Activated naive CD8-positive, alpha-beta T cell treated with anti-CD3 and anti-CD28 coated beads, Interleukin-2, amount 50 U/mL, for 24 hours (primary cell): Measurements from ENCODE around the gene CEBPA.
A peak's percentile ranks its signal among the peaks of the same experiment; 100 is the strongest.

Experiments
- ATAC-seq: fragments of 150-1000 bp; cut with Tn5 transposase; one replicate; pipeline ENCODE4 v1.10.0; 2021
- DNase-seq: peaks from one replicate; pipeline ENCODE4 v3.0.0; 2021
- H3K27ac Mint-ChIP-seq: one replicate; pipeline ENCODE4 v1.8.0; 2021; ENCODE audit warnings: mild to moderate bottlenecking, mixed read lengths
- H3K27me3 Mint-ChIP-seq: one replicate; pipeline ENCODE4 v1.8.0; 2021; ENCODE audit warnings: mixed read lengths
- H3K36me3 Mint-ChIP-seq: one replicate; pipeline ENCODE4 v1.8.0; 2021; ENCODE audit warnings: low read depth, mixed read lengths
- H3K4me1 Mint-ChIP-seq: one replicate; pipeline ENCODE4 v1.8.0; 2021; ENCODE audit warnings: mixed read lengths
- H3K4me3 Mint-ChIP-seq: one replicate; pipeline ENCODE4 v1.8.0; 2021; ENCODE audit warnings: mild to moderate bottlenecking, moderate library complexity, mixed read lengths
- H3K9me3 Mint-ChIP-seq: one replicate; pipeline ENCODE4 v1.8.0; 2021; ENCODE audit warnings: mixed read lengths

The CEBPA gene

DNA sequence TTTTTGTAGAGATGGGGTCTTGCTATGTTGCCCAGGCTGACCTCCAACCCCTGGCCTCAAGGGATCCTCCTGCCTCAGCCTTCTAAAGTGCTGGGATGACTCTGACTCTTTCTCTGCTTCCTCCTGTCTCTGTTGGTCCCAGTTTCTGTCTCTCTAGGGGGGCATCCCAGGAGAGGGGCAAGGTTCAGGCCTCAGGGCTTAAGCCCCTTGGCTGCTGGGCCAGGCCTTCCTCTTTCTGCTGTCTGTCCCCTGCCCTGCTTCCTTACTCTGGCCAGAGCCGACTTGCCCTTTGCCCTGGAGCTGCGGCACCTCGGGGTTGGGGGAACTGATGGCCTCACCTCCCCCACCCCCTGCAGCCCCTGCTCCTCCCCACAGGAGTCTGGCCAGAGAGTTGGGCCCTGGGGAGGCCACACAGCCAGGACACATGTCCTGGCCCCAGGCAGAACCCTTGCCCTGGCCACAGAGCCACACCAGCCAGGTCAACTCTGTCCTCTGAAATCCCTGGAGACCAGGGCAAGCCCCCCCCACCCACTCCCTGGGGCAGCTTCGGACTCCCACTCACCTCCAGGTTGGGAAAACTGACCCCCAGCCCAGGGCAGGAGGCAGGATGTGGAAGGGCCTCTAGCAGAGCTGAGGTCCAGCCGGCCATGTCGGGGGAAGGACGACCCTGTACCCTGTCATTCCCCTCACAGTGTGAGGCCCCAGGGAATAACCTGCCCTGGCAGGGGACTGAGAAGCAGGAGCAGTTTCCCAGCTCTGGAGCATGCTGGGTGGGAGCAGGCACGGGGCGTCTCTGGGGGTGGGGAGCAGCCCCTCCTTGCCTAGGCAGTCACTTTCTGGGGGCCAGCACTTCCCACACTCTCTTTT is 23.7 kb downstream of the CEBPA start:
- no peak overlapping the region for H3K27ac Mint-ChIP-seq
- H3K27me3 Mint-ChIP-seq = peaks cover 3% of the 10 kb centered on the region
- no peak overlapping the region for H3K4me3 Mint-ChIP-seq
- peaks cover 17% of the 10 kb centered on the region for H3K4me1 Mint-ChIP-seq
- ATAC-seq = no peak
- no peak for DNase-seq
- no peaks in the 10 kb centered on the region for H3K36me3 Mint-ChIP-seq
- H3K9me3 Mint-ChIP-seq = no peaks in the 10 kb centered on the region

DNA sequence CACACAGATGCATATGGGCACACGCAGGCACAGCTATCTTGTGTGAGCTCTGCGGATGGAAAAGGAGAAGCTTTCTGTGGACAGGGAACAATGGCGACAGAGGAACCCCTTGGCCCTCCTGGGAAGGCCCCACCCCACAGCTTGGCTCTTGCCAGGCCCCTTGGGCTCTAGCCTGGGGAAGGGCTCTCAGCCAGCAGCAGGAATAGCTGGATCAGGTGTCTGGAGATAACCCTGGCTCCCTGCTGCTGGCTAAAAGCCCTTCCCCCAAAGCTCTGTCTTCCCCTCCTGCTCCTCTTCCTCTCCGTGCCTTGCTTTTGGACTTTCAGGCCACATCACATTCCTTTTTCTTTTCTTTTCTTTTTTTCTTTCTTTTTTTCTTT is 24.3 kb downstream of the CEBPA start:
- peaks cover 3% of the 10 kb centered on the region for H3K27me3 Mint-ChIP-seq
- peaks cover 17% of the 10 kb centered on the region for H3K4me1 Mint-ChIP-seq
- ATAC-seq (no peak), DNase-seq (no peak)
- H3K27ac Mint-ChIP-seq = no peak overlapping the region
- H3K9me3 Mint-ChIP-seq = no peaks in the 10 kb centered on the region
- H3K36me3 Mint-ChIP-seq = no peaks in the 10 kb centered on the region
- no peak overlapping the region for H3K4me3 Mint-ChIP-seq

DNA sequence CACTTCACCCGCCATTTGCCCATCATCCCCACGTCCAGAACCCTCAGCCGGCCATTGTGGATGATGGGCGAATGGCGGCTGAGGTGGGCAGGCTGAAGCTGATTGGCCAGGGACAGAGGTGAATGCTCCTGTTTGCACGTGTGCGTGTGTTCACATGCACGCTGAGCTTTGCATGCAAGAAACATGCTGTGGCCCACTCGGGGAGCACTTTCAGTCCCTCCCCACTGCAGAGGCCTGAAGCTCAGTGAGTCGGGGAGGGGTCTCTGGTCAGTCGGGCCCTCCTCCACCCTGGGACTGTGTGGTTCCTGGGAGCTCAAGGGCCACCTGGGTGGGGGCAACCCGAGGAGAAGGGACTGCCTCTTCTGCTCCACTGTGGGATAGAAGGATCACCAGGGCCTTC is 24.9 kb downstream of the CEBPA start:
- peaks cover 3% of the 10 kb centered on the region for H3K27me3 Mint-ChIP-seq
- H3K9me3 Mint-ChIP-seq = no peaks in the 10 kb centered on the region
- DNase-seq = no peak
- ATAC-seq = no peak
- H3K36me3 Mint-ChIP-seq = no peaks in the 10 kb centered on the region
- peaks cover 17% of the 10 kb centered on the region for H3K4me1 Mint-ChIP-seq
- no peak overlapping the region for H3K4me3 Mint-ChIP-seq
- H3K27ac Mint-ChIP-seq = no peak overlapping the region

DNA sequence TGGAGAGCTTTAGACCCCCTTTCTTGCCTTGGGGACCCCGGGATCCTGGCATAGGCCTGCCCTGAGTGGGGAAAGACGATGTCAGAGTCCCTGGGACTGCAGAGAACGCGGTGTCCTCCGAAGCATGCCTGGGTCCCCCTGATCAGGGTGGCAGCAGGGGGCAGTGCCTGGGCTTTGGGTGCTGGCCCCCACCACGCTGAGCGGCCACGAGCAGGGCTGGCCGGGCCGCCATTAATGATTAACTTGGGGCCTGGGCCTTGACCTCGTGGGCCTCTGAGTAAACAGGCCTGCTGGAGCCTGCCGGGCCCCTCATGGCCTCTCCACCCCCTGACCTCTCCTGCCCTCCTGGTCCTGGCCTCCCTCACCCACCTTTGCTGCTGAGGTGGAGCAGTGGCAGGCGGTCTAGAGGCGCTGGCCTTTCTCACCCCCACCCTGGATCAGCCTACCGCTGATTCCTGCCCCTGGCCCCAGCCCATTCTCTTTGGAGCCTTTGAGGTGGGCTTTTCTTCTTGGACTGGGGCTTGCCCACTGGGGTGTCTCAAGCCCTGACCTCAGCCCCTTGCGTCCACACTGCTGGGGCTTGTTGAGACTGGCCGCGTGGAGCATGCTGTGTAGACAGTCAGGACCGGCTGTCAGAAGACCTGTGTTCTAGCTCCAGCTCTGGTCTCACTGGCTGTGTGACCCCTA is 26.3 kb downstream of the CEBPA start:
- DNase-seq = no peak
- Mint-ChIP-seq H3K36me3 (no peaks in the 10 kb centered on the region), H3K27ac (no peak overlapping the region), H3K27me3 (peaks cover 5% of the 10 kb centered on the region), H3K4me3 (no peak overlapping the region), H3K4me1 (peaks cover 16% of the 10 kb centered on the region), H3K9me3 (no peaks in the 10 kb centered on the region)
- no peak for ATAC-seq

DNA sequence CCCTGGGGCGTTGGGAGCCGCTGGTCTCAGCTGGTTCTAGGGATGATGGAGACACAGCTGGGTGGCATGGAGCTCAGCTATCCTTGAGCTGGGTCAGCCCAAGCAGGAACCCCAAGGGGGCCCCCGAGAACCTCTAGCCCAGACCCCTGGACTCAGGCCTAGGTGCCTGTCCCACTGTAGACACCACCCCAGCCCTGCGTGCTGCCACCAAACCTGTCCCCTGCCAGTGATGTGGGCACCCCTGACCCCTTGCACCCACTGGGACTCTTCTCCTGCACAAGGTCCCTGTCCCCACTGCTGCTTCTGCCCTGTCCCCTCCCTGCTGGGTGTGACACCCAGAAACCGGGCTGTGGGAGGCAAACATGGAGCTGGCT is 26.8 kb downstream of the CEBPA start:
- Mint-ChIP-seq H3K27ac (no peak overlapping the region), H3K36me3 (no peaks in the 10 kb centered on the region), H3K4me1 (peaks cover 11% of the 10 kb centered on the region), H3K9me3 (no peaks in the 10 kb centered on the region), H3K4me3 (no peak overlapping the region), H3K27me3 (peaks cover 5% of the 10 kb centered on the region)
- no peak for DNase-seq
- no peak for ATAC-seq

- ATAC-seq (no peak), DNase-seq (no peak)
- Mint-ChIP-seq H3K27me3 (peaks cover 2% of the 10 kb centered on the region), H3K4me1 (peaks cover 4% of the 10 kb centered on the region), H3K27ac (no peak overlapping the region), H3K9me3 (no peaks in the 10 kb centered on the region), H3K4me3 (no peak overlapping the region), H3K36me3 (no peaks in the 10 kb centered on the region)
Observed at GRCh38 chr19:33274663-33275558, 27.4 kb downstream of the CEBPA start.

DNA sequence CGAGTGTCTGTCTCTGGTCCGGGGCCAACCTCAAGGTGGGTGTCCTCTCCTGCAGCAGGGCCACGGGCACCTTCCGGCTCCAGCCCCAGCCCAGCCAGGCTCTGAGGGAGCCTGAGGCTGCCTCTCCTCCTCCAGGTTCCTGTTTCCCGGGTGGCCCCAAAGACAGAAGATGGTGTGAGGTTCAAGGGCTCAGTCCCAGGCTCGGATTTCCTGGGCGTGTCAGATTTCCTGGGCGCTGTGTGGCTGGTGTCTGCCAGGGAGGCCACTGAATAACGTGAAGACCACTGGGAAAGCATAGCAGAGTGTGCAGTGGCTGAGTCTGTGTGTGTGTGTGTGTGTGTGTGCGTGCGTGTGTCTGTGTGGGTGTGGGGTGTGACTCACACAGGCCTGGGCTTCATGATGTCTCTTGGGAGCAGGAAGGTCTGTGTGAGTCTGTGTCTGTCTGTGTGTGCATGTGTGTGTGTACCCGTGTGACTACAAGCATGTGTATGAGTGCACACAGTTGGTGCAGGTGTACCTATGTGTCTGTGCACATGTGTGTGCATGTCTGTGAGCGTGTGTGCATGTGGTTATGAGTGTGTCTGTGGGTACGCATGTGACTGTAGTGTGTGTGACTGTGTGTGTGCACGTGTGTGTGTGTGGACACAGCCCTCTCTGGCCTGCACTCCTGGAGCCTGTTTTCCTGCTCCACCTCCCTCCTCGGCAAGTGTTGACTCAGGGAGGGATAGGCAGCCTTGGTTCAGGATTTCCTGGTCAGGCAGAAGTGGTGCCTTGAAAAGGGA is 28.3 kb downstream of the CEBPA start:
- Mint-ChIP-seq H3K4me1 (peaks cover 3% of the 10 kb centered on the region), H3K27ac (no peak overlapping the region)
- ATAC-seq = peak; percentile 58

DNA sequence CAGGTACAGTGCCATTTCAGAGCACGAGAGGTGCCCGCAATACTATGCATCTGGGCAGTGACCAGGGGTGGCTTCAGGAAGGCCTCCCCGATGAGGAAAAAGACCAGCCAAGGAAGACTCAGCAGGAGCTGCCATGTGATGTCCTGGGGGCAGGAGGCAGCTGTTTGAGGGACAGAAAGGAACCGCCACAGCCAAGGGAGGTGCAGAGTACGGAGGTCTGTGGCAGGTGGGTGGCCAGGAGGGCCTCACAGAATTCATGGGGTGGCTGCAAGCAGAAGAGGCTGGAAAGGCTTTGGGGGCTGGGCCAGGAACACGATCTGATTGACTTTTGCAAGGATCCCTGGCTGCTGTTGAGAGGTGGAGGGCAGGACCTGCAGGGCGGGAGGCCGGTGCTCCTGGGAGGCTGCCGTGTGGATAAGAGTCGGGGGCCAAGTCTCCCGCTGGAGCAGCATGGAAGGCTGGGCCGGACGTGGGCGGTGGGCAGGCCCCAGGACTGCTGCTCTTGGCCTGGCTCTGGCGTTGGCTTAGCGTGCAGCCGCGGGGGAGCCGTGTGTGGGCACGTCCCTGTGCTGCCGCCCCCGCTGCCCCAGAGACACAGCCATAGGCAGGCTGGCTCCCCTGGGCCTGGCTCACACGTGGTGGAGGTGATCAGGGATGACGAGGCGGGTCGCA is 29.1 kb downstream of the CEBPA start:
- H3K27me3 Mint-ChIP-seq = peaks cover 2% of the 10 kb centered on the region
- DNase-seq (no peak), ATAC-seq (no peak)
- no peaks in the 10 kb centered on the region for H3K9me3 Mint-ChIP-seq
- H3K36me3 Mint-ChIP-seq = no peaks in the 10 kb centered on the region
- peaks cover 3% of the 10 kb centered on the region for H3K4me1 Mint-ChIP-seq
- H3K27ac Mint-ChIP-seq = no peak overlapping the region
- H3K4me3 Mint-ChIP-seq = no peak overlapping the region

More for the DNA sequence above, 28.3 kb downstream of the CEBPA start:
- DNase-seq = peak; percentile 37
- Mint-ChIP-seq H3K36me3 (no peaks in the 10 kb centered on the region), H3K9me3 (no peaks in the 10 kb centered on the region), H3K27me3 (peaks cover 2% of the 10 kb centered on the region), H3K4me3 (no peak overlapping the region)

DNA sequence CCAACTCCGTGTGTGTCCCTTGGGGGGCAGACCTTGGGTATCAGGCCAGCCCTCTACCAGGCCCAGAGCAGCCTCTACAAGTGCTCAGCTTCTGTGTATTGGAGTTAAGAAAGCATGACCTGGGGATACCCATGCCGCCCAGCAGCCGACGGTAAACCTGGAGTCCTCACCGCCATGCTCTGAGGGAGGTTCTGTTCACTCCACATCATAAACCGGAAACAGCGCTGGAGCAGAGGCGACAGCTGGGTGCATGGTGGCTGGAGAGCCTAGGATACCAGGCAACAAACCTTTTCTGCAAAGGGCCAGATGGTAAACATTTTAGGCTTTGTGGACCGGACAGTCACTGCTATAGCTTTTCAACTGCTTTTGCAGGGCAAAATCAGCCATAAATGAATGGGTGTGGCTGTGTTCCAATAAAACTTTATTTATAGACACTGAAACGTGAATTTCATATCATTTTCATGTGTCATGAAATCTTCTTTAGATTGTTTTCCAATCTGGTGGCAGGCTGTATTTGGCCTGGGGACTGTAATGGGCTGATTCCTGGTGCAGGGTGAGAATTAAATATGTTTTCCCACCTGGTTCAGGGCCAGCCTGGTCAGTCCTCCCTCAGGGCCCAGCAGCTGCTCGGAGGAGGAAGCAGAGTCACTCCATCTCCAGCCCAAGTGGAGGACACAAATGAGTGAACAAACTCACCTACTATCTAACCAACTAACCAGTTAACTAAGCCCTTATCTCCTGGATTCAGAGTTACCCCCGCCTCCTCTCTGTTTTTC is 30.9 kb downstream of the CEBPA start:
- peaks cover 2% of the 10 kb centered on the region for H3K27me3 Mint-ChIP-seq
- no peaks in the 10 kb centered on the region for H3K9me3 Mint-ChIP-seq
- H3K4me1 Mint-ChIP-seq = peaks cover 3% of the 10 kb centered on the region
- no peak overlapping the region for H3K4me3 Mint-ChIP-seq
- no peaks in the 10 kb centered on the region for H3K36me3 Mint-ChIP-seq
- DNase-seq (no peak), ATAC-seq (no peak)
- H3K27ac Mint-ChIP-seq = no peak overlapping the region

GRCh38 chr19:33270769-33271168 is 31.6 kb downstream of the CEBPA start:
- peaks cover 2% of the 10 kb centered on the region for H3K27me3 Mint-ChIP-seq
- ATAC-seq = no peak
- no peaks in the 10 kb centered on the region for H3K9me3 Mint-ChIP-seq
- no peak overlapping the region for H3K27ac Mint-ChIP-seq
- no peak overlapping the region for H3K4me3 Mint-ChIP-seq
- no peak for DNase-seq
- peaks cover 3% of the 10 kb centered on the region for H3K4me1 Mint-ChIP-seq
- no peaks in the 10 kb centered on the region for H3K36me3 Mint-ChIP-seq

DNA sequence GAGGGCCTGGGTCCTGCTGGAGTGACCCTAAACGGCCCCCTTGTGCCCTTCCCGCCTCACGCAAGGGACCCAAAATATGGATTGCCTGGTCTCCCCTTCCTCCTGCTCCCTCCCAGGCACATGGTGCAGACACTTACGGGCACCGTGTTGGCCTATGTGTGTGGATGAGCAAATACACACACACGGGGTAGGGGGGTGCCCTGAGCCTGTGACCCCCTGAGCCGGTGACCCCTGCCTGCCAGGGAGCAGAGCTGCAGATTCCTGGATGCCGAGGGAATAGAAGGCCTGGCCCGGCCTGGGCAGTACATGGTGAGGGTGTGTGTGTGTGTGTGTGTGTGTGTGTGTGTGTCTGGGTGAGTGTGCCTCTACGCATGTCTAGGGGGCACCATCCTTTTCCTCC is 33.3 kb downstream of the CEBPA start:
- ATAC-seq = no peak
- Mint-ChIP-seq H3K27ac (no peak overlapping the region), H3K27me3 (peaks cover 7% of the 10 kb centered on the region), H3K4me3 (no peak overlapping the region), H3K4me1 (peaks cover 1% of the 10 kb centered on the region), H3K9me3 (no peaks in the 10 kb centered on the region), H3K36me3 (no peaks in the 10 kb centered on the region)
- DNase-seq = no peak

- H3K27me3 Mint-ChIP-seq = peaks cover 7% of the 10 kb centered on the region
- no peak overlapping the region for H3K27ac Mint-ChIP-seq
- ATAC-seq (peak; percentile 12), DNase-seq (no peak)
- no peaks in the 10 kb centered on the region for H3K36me3 Mint-ChIP-seq
- H3K4me1 Mint-ChIP-seq = no peaks in the 10 kb centered on the region
- H3K4me3 Mint-ChIP-seq = no peak overlapping the region
- no peaks in the 10 kb centered on the region for H3K9me3 Mint-ChIP-seq
Observed at GRCh38 chr19:33268162-33268991, 34.0 kb downstream of the CEBPA start.
